H1 (cell line): ENCODE data around the gene BNC2. TPM values are rescaled to one million over a fixed set of nuclear protein-coding genes. Genes with fewer than 3 reads are reported as not detected.

Experiments
- CTCF ChIA-PET: fragments of 300-600 bp; sonication (Branson Sonifier 250); formaldehyde crosslinking; loops from one replicate; lab custom pipeline; 2021; ENCODE audit not compliant: partially characterized antibody; lab: Charles Lee
- POLR2A ChIA-PET: fragments of 300-600 bp; sonication (Branson Sonifier 250); formaldehyde crosslinking; loops from one replicate; lab custom pipeline; 2021; ENCODE audit warnings: inconsistent platforms; ENCODE audit not compliant: partially characterized antibody; lab: Charles Lee
- DNase-seq, 2 experiments: peaks; one replicate each; pipeline versions ENCODE4 v3.0.0 to v3.0.0-alpha.2; 2010 to 2022; ENCODE audit warnings: low spot score in 2 of 2, low read depth in 1 of 2, mixed read lengths in 1 of 2
- FAIRE-seq: peaks from 2 replicates; lab custom pipeline; 2011; peaks lifted over from hg19 to GRCh38; lab: Jason Lieb, UNC
- H2AFZ ChIP-seq: 2 replicates; pipeline ENCODE4 v1.8.1; 2012; ENCODE audit warnings: low read length, inconsistent platforms
- H2AK5ac ChIP-seq: 2 replicates; pipeline ENCODE4 v1.6.1; 2013; ENCODE audit warnings: low read depth, low read length
- H2BK120ac ChIP-seq: replicated peaks from 2 replicates; pipeline ENCODE3; 2013; ENCODE audit warnings: low read depth, low read length, inconsistent platforms
- H2BK12ac ChIP-seq: 2 replicates; pipeline ENCODE4 v1.6.1; 2013; ENCODE audit warnings: low read depth, low read length
- H2BK15ac ChIP-seq: 2 replicates; pipeline ENCODE4 v1.6.1; 2013; ENCODE audit warnings: low read length
- H2BK20ac ChIP-seq: 2 replicates; pipeline ENCODE4 v1.6.1; 2013; ENCODE audit warnings: low read length
- H2BK5ac ChIP-seq: 2 replicates; pipeline ENCODE4 v1.6.1; 2013; ENCODE audit warnings: low read depth, low read length
- H3K14ac ChIP-seq: 2 replicates; pipeline ENCODE4 v1.6.1; 2013; ENCODE audit warnings: inconsistent platforms; ENCODE audit not compliant: insufficient read length
- H3K18ac ChIP-seq: 2 replicates; pipeline ENCODE4 v1.6.1; 2013; ENCODE audit warnings: low read length; ENCODE audit errors: extremely low read depth
- H3K23ac ChIP-seq: 2 replicates; pipeline ENCODE4 v1.6.1; 2013; ENCODE audit warnings: inconsistent platforms; ENCODE audit not compliant: insufficient read length
- H3K23me2 ChIP-seq: 2 replicates; pipeline ENCODE4 v1.6.1; 2013; ENCODE audit warnings: low read depth, low read length
- H3K27ac ChIP-seq: 2 replicates; pipeline ENCODE4 v1.6.1; 2011; ENCODE audit warnings: low read depth, low read length, inconsistent platforms
- H3K27me3 ChIP-seq, 4 experiments: replicated peaks in 1 of 4; 1 replicate in 1 of 4; 2 replicates in 3 of 4; pipeline versions ENCODE4 v1.6.1 to v1.8.1; 2011 to 2013; ENCODE audit warnings: low read length in 3 of 4, mild to moderate bottlenecking in 3 of 4, inconsistent platforms in 2 of 4, mixed read lengths in 2 of 4, moderate library complexity in 1 of 4; ENCODE audit not compliant: control insufficient read depth in 3 of 4, insufficient read depth in 3 of 4; ENCODE audit errors: extremely low read depth in 1 of 4
- H3K36me3 ChIP-seq, 4 experiments: 2 replicates each; pipeline versions ENCODE4 v1.6.1 to v1.8.1; 2011 to 2013; ENCODE audit warnings: mild to moderate bottlenecking in 4 of 4, low read length in 3 of 4, moderate library complexity in 2 of 4, control low read depth in 1 of 4, inconsistent platforms in 1 of 4; ENCODE audit not compliant: insufficient read depth in 4 of 4, control insufficient read depth in 2 of 4
- H3K4ac ChIP-seq: replicated peaks from 2 replicates; pipeline ENCODE3; 2013; ENCODE audit warnings: low read length, low read depth, mixed read lengths, inconsistent platforms; ENCODE audit not compliant: insufficient read length
- H3K4me1 ChIP-seq, 4 experiments: replicated peaks in 1 of 4; 1 replicate in 1 of 4; 2 replicates in 3 of 4; pipeline versions ENCODE4 v1.6.1 to v1.8.1; 2011 to 2013; ENCODE audit warnings: low read length in 3 of 4, inconsistent platforms in 2 of 4, mixed read lengths in 1 of 4; ENCODE audit not compliant: insufficient read depth in 4 of 4, control insufficient read depth in 3 of 4
- H3K4me2 ChIP-seq, 2 experiments: 2 replicates each; pipeline versions ENCODE4 v1.6.1 to v1.8.1; 2011 to 2013; ENCODE audit warnings: low read depth in 2 of 2, low read length in 2 of 2, control low read depth in 1 of 2, inconsistent platforms in 1 of 2, mild to moderate bottlenecking in 1 of 2; ENCODE audit not compliant: insufficient read depth in 1 of 2
- H3K4me3 ChIP-seq, 4 experiments: fragments of 200-600, 300-600 bp in 1 of 4; sonication (generic), shearing (Covaris generic), sonication (Bioruptor Twin) in 1 of 4; 2 replicates each; pipeline versions ENCODE4 v1.5.1 to v1.8.1; 2011 to 2016; ENCODE audit warnings: low read length in 4 of 4, low read depth in 3 of 4, control low read depth in 2 of 4, inconsistent platforms in 2 of 4, mild to moderate bottlenecking in 2 of 4, mixed read lengths in 1 of 4, moderate library complexity in 1 of 4; ENCODE audit not compliant: insufficient read depth in 2 of 4; ENCODE audit errors: extremely low read depth in 1 of 4
- H3K56ac ChIP-seq: replicated peaks from 2 replicates; pipeline ENCODE3; 2013; ENCODE audit warnings: low read depth, mild to moderate bottlenecking, mixed read lengths, low read length, inconsistent platforms; ENCODE audit not compliant: insufficient read length
- H3K79me1 ChIP-seq: 2 replicates; pipeline ENCODE4 v1.6.1; 2013; ENCODE audit warnings: low read depth, low read length, control low read depth
- H3K79me2 ChIP-seq, 2 experiments: 2 replicates each; pipeline versions ENCODE4 v1.6.1 to v1.8.1; 2012 to 2013; ENCODE audit warnings: low read length in 2 of 2, mild to moderate bottlenecking in 2 of 2, inconsistent platforms in 1 of 2; ENCODE audit not compliant: insufficient read depth in 2 of 2, control insufficient read depth in 1 of 2
- H3K9ac ChIP-seq, 4 experiments: replicated peaks in 1 of 4; 1 replicate in 1 of 4; 2 replicates in 3 of 4; pipeline versions ENCODE4 v1.6.1 to v1.8.1; 2011 to 2013; ENCODE audit warnings: low read depth in 3 of 4, low read length in 3 of 4, control low read depth in 2 of 4, mild to moderate bottlenecking in 2 of 4, moderate library complexity in 2 of 4, inconsistent platforms in 1 of 4; ENCODE audit errors: extremely low read depth in 1 of 4
- H3K9me3 ChIP-seq, 2 experiments: 2 replicates each; pipeline versions ENCODE4 v1.6.1 to v1.8.1; 2012 to 2013; ENCODE audit warnings: mild to moderate bottlenecking in 2 of 2, moderate library complexity in 2 of 2, control low read depth in 1 of 2, inconsistent platforms in 1 of 2, low read depth in 1 of 2, low read length in 1 of 2, mixed read lengths in 1 of 2; ENCODE audit not compliant: insufficient read depth in 2 of 2
- H4K20me1 ChIP-seq, 2 experiments: replicated peaks in 1 of 2; 2 replicates each; pipeline versions ENCODE3 to v1.8.1; 2011 to 2013; ENCODE audit warnings: inconsistent platforms in 2 of 2, low read length in 2 of 2, mild to moderate bottlenecking in 1 of 2; ENCODE audit not compliant: insufficient read depth in 2 of 2, control insufficient read depth in 1 of 2
- H4K5ac ChIP-seq: 2 replicates; pipeline ENCODE4 v1.6.1; 2013; ENCODE audit warnings: low read length, low read depth, mixed read lengths, inconsistent platforms; ENCODE audit not compliant: insufficient read length
- H4K8ac ChIP-seq: 2 replicates; pipeline ENCODE4 v1.8.0; 2013; ENCODE audit warnings: mild to moderate bottlenecking, moderate library complexity, low read length, inconsistent platforms; ENCODE audit not compliant: insufficient read depth; ENCODE audit errors: extremely low read depth
- H4K91ac ChIP-seq: replicated peaks from 2 replicates; pipeline ENCODE3; 2013; ENCODE audit warnings: low read length, mixed read lengths, inconsistent platforms; ENCODE audit not compliant: insufficient read length
- CTCF ChIP-seq, 3 experiments: IDR thresholded peaks; 1 replicate in 2 of 3; 2 replicates in 1 of 3; pipeline versions ENCODE4 v1.5.1 to v1.6.1; 2011; ENCODE audit warnings: low read length in 3 of 3, mild to moderate bottlenecking in 3 of 3, inconsistent platforms in 2 of 3, low read depth in 1 of 3, moderate library complexity in 1 of 3; ENCODE audit not compliant: insufficient read depth in 1 of 3; ENCODE audit errors: control extremely low read depth in 1 of 3
- EGR1 ChIP-seq: IDR thresholded peaks from 2 replicates; pipeline ENCODE4 v1.6.1; 2011; ENCODE audit warnings: low read depth, low read length, borderline replicate concordance
- EP300 ChIP-seq, 2 experiments: IDR thresholded peaks; 1 replicate in 1 of 2; 2 replicates in 1 of 2; pipeline ENCODE4 v1.6.1; 2011 to 2012; ENCODE audit warnings: low read depth in 2 of 2, low read length in 2 of 2, mild to moderate bottlenecking in 2 of 2, borderline replicate concordance in 1 of 2, inconsistent platforms in 1 of 2, moderate library complexity in 1 of 2
- KDM4A ChIP-seq: IDR thresholded peaks from one replicate; pipeline ENCODE4 v1.7.1; 2012; ENCODE audit warnings: low read depth, mild to moderate bottlenecking, moderate library complexity, low read length, inconsistent platforms; ENCODE audit not compliant: severe bottlenecking
- NANOG ChIP-seq: IDR thresholded peaks from 2 replicates; pipeline ENCODE4 v1.6.1; 2011; ENCODE audit warnings: low read length, low read depth, mild to moderate bottlenecking, inconsistent platforms; ENCODE audit not compliant: insufficient read depth, poor library complexity, severe bottlenecking
- RBBP5 ChIP-seq: IDR thresholded peaks from 2 replicates; pipeline ENCODE4 v1.7.1; 2012; ENCODE audit warnings: low read depth, mild to moderate bottlenecking, inconsistent platforms, low read length, moderate library complexity, borderline replicate concordance
- TCF12 ChIP-seq: IDR thresholded peaks from 2 replicates; pipeline ENCODE4 v1.6.1; 2011; ENCODE audit warnings: low read depth, mild to moderate bottlenecking, low read length
- WGBS, 2 experiments: shearing (Covaris generic) in 1 of 2; methylation state at CpG; one replicate each; pipeline versions ENCODE4 v1.1.6 to v1.1.7; 2013 to 2015; ENCODE audit warnings: low lambda C conversion rate in 2 of 2, mixed read lengths in 2 of 2, inconsistent platforms in 1 of 2, low coverage in 1 of 2, missing lambda C conversion rate in 1 of 2; ENCODE audit not compliant: insufficient replicate concordance in 2 of 2, insufficient coverage in 1 of 2, insufficient read length in 1 of 2; ENCODE audit errors: extremely low coverage in 1 of 2, missing lambda C conversion rate in 1 of 2; 5-methylcytosine and 5-hydroxymethylcytosine counted together
- polyA plus RNA-seq, 7 experiments: library from polyadenylated mRNA; depleted of rRNA in 3 of 7; stranded (reverse) in 5 of 7; unstranded in 2 of 7; fragments of >200 nt in 5 of 7; fragments of 200-250 nt in 2 of 7; gene quantifications; 1 replicate in 5 of 7; 2 replicates in 1 of 7; 4 replicates in 1 of 7; pipeline versions ENCODE4 v1.2.1 to v1.2.3, GENCODE V29; 2011 to 2013; ENCODE audit warnings: missing spikeins in 2 of 7, mixed read lengths in 2 of 7
- total RNA-seq: library from RNA; stranded (reverse); fragmentation: NEBNext Ultra II Directional; extraction: Animal tissue kit (Norgen Biotek cat#: 25700); gene quantifications from 2 replicates; pipeline ENCODE4 v1.2.1, GENCODE V29; 2021
- TF ChIP-seq, protein P1 (sequence below): IDR thresholded peaks from 2 replicates; pipeline ENCODE4 v1.6.1; 2011; ENCODE audit warnings: low read depth, mild to moderate bottlenecking, low read length; ENCODE audit not compliant: insufficient read depth
- TF ChIP-seq, protein P2 (sequence below): IDR thresholded peaks from 2 replicates; pipeline ENCODE4 v1.6.1; 2012; ENCODE audit warnings: inconsistent platforms

The BNC2 gene
- total and polyA plus RNA-seq, 2 of the 8 experiments (the other 6 are each of a cell fraction or from before 2014, with no cell fraction given): 16.0 to 26.8 TPM

- CTCF ChIA-PET: interaction anchor here (1.0 to 1.6 kb wide), 2 partner anchors 19 to 21 kb away, joined by 4 read pairs; no protein-coding TSS in a partner anchor
- no peak overlapping the region for H4K8ac ChIP-seq
- WGBS, 2 experiments: 86% methylated on average over 5 of the region's 5 CpGs; no CpG with 5 or more reads in 1 of the 2 experiments
- H3K4me3 ChIP-seq: no peak overlapping the region
- no peaks in the 10 kb centered on the region for H3K9me3 ChIP-seq
- no peak overlapping the region for H2BK15ac ChIP-seq
- H2BK5ac ChIP-seq: no peak overlapping the region
- H3K18ac ChIP-seq: no peak overlapping the region
- DNase-seq (no peak), FAIRE-seq (no peak)
- H2BK120ac ChIP-seq: no peak overlapping the region
- H2AK5ac ChIP-seq: no peak overlapping the region
- no peaks in the 10 kb centered on the region for H3K36me3 ChIP-seq
- no peaks in the 10 kb centered on the region for H3K27me3 ChIP-seq
- H4K20me1 ChIP-seq: no peaks in the 10 kb centered on the region
- no peak overlapping the region for H3K4me2 ChIP-seq
- H3K23ac ChIP-seq: no peak overlapping the region
- no peak overlapping the region for H3K14ac ChIP-seq
- H3K4me1 ChIP-seq: peaks cover 11 to 29% (median 18%) of the 10 kb centered on the region in 4 experiments; a peak in 6 of 7 replicates
- H3K79me2 ChIP-seq: peaks cover 0 to 16% of the 10 kb centered on the region in 2 experiments; a peak in 3 of 4 replicates
- no peak overlapping the region for H3K56ac ChIP-seq
- POLR2A ChIA-PET: interaction anchor here (0.5 to 0.9 kb wide), 2 partner anchors 11 to 255 kb away, joined by 3 to 4 read pairs; no protein-coding TSS in a partner anchor
- H2BK12ac ChIP-seq: no peak overlapping the region
- H3K27ac ChIP-seq: no peak overlapping the region
- no peaks in the 10 kb centered on the region; the same call in 1 of the 2 replicates for H3K23me2 ChIP-seq
- H4K91ac ChIP-seq: no peak overlapping the region
- no peak overlapping the region for H4K5ac ChIP-seq
- no peak overlapping the region for H2AFZ ChIP-seq
- no peaks in the 10 kb centered on the region for H3K79me1 ChIP-seq
- H2BK20ac ChIP-seq: no peak overlapping the region
- no peak overlapping the region for H3K4ac ChIP-seq
- H3K9ac ChIP-seq: no peak overlapping the region
- TF ChIP-seq EGR1 (no peak), EP300 (IDR thresholded peaks at IDR 0.05; ENCODE audit: borderline replicate concordance in 1 of 2, low read depth in 2 of 2, low read length in 2 of 2) (no peak), CTCF (IDR thresholded peaks at IDR 0.05; ENCODE audit: control extremely low read depth in 1 of 3, insufficient read depth in 1 of 3, low read depth in 1 of 3, low read length in 3 of 3) (no peak), KDM4A (no peak), RBBP5 (no peak), TCF12 (no peak), NANOG (no peak)
- TF ChIP-seq, protein P1, sequence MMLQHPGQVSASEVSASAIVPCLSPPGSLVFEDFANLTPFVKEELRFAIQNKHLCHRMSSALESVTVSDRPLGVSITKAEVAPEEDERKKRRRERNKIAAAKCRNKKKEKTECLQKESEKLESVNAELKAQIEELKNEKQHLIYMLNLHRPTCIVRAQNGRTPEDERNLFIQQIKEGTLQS: no peak
- TF ChIP-seq, protein P2, sequence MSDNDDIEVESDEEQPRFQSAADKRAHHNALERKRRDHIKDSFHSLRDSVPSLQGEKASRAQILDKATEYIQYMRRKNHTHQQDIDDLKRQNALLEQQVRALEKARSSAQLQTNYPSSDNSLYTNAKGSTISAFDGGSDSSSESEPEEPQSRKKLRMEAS: no peak
Observed at GRCh38 chr9:16732546-16732945, 137.9 kb downstream of the BNC2 start.
